Measurements from ENCODE around the gene HOXB8. TPM values are rescaled to one million over a fixed set of nuclear protein-coding genes. Genes with fewer than 3 reads are reported as not detected.

The HOXB8 gene
- polyA plus RNA-seq, 1 donor from 2014 or later = not detected

DNA sequence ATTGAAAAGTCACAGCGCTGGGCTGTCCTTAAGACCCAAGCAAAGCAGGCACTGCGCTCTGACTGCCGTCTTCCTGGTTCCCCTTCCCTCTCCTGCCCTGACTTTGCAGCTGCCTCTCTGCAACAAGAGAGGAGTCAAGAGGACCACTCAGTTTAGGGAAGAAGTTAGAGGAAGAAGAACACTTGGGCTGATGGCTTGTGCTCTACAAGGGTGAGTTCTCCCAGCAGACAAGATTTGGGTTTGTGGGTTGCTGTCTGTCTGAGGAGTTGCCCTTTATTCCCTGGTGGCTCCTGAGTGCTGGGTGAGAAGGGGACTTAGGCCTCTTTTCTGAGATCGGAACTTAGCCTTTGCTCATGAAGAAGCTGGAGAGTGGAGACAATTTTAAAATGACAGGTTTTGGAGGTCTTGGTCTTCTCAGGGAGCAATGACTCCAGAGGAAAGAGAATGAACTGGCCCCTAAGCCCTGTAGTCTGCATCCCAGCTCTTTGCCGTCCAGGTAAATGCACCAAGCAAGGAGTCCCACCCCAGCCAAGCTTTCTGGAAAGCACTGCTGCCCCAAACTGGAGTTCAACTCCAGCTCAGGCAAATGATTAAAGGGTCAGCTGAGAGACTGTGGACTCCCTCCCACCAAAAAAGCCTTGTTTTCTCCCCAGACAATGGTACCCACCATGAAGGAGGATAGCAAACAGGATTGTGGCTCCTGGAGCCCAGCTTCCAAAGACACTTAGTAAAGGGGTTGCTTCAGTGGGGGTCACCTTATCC is 13.7 kb upstream of the HOXB8 start:
- no peak overlapping the region for H3K9ac ChIP-seq (ENCODE audit: low read length)
- no peak overlapping the region for H3K27ac ChIP-seq (ENCODE audit: low read length)
- no peaks in the 10 kb centered on the region for H3K9me2 ChIP-seq (ENCODE audit: insufficient read depth, low read length)
- H3F3A ChIP-seq (ENCODE audit: insufficient read depth, low read length, poor library complexity, severe bottlenecking) = no peaks in the 10 kb centered on the region
- no peaks in the 10 kb centered on the region for H3K79me2 ChIP-seq (replicated peaks; ENCODE audit: insufficient read depth, low read length)
- H4K20me1 ChIP-seq (ENCODE audit: insufficient read depth) = no peaks in the 10 kb centered on the region
- H2AFZ ChIP-seq (ENCODE audit: low read depth, low read length) = no peak overlapping the region
- H3K36me3 ChIP-seq (ENCODE audit: insufficient read depth, low read length) = no peaks in the 10 kb centered on the region
- H3K4me3 ChIP-seq (ENCODE audit: low read length) = no peak overlapping the region
- no peak overlapping the region for H3K4me2 ChIP-seq (ENCODE audit: low read length)
- no peaks in the 10 kb centered on the region for H3K9me3 ChIP-seq (ENCODE audit: low read length)
- peaks cover 100% of the 10 kb centered on the region for H3K27me3 ChIP-seq (ENCODE audit: insufficient read depth, low read depth, low read length)
- TF ChIP-seq TAF1 (IDR thresholded peaks at IDR 0.05; ENCODE audit: low read depth) = no peak
- no peak for TF ChIP-seq SMC3 (conservative IDR thresholded peaks at IDR 0.05; ENCODE audit: poor library complexity)
- TF ChIP-seq POLR2AphosphoS5 (IDR thresholded peaks at IDR 0.05) = no peak
- no peak for TF ChIP-seq RAD21 (conservative IDR thresholded peaks at IDR 0.05)

DNA sequence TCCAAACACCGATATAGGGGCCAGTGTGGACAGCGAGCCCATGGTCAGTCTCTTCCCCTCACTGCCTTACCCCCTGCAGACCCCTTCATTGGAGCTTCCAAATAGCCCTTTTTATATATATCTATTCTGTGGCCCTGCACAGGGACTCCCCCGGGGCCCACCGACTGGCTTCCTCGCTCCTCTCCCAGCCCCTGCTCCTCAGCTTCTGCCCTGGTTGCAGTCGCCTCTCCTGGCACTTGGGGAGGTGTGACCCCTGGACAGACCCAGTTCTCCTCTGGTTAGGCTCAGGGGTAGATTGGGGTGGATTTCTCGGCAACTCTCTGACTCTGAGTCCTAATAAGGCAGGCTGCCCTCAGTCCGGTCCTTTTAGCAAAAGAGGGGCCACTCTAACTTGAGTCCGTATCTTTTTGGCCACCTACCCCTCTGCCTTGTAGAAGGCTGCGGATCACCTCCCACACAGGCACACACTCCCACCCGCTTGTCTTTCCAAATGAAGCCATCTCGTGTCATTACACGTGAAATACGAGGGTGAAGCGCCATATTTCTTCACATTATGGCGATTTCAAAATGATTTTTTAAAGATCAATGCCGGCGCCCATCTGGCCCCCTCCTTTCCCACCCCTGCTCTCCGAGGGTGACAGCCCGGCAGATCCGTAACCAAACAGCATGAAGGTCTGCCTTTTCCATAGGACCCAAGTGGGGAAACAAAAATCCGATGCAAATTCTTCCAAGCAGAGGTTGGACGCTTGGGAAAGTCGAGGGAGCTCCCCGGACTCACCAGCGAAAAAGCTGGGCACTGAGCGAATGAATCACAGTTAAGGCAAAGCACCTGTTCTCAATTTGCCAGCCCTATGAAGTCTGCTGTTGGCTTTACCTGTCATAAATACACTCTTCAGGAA is 12.8 kb upstream of the HOXB8 start:
- H3K9me3 ChIP-seq (ENCODE audit: low read length) = peaks cover 4% of the 10 kb centered on the region
- H3K79me2 ChIP-seq (replicated peaks; ENCODE audit: insufficient read depth, low read length) = no peaks in the 10 kb centered on the region
- no peak overlapping the region for H2AFZ ChIP-seq (ENCODE audit: low read depth, low read length)
- peaks cover 100% of the 10 kb centered on the region for H3K27me3 ChIP-seq (ENCODE audit: insufficient read depth, low read depth, low read length)
- no peak overlapping the region for H3K27ac ChIP-seq (ENCODE audit: low read length)
- H3K4me3 ChIP-seq (ENCODE audit: low read length) = no peak overlapping the region
- H3K36me3 ChIP-seq (ENCODE audit: insufficient read depth, low read length) = no peaks in the 10 kb centered on the region
- no peaks in the 10 kb centered on the region for H3F3A ChIP-seq (ENCODE audit: insufficient read depth, low read length, poor library complexity, severe bottlenecking)
- no peak overlapping the region for H3K4me2 ChIP-seq (ENCODE audit: low read length)
- H3K9ac ChIP-seq (ENCODE audit: low read length) = no peak overlapping the region
- no peaks in the 10 kb centered on the region for H4K20me1 ChIP-seq (ENCODE audit: insufficient read depth)
- TF ChIP-seq TAF1 (IDR thresholded peaks at IDR 0.05; ENCODE audit: low read depth) = no peak
- TF ChIP-seq MXI1 (conservative IDR thresholded peaks at IDR 0.05; ENCODE audit: poor library complexity, severe bottlenecking) = no peak
- no peak for TF ChIP-seq POLR2AphosphoS5 (IDR thresholded peaks at IDR 0.05)
- TF ChIP-seq, protein P1, sequence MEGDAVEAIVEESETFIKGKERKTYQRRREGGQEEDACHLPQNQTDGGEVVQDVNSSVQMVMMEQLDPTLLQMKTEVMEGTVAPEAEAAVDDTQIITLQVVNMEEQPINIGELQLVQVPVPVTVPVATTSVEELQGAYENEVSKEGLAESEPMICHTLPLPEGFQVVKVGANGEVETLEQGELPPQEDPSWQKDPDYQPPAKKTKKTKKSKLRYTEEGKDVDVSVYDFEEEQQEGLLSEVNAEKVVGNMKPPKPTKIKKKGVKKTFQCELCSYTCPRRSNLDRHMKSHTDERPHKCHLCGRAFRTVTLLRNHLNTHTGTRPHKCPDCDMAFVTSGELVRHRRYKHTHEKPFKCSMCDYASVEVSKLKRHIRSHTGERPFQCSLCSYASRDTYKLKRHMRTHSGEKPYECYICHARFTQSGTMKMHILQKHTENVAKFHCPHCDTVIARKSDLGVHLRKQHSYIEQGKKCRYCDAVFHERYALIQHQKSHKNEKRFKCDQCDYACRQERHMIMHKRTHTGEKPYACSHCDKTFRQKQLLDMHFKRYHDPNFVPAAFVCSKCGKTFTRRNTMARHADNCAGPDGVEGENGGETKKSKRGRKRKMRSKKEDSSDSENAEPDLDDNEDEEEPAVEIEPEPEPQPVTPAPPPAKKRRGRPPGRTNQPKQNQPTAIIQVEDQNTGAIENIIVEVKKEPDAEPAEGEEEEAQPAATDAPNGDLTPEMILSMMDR (IDR thresholded peaks at IDR 0.05; ENCODE audit: poor library complexity, severe bottlenecking) = no peak
- TF ChIP-seq, protein P2, sequence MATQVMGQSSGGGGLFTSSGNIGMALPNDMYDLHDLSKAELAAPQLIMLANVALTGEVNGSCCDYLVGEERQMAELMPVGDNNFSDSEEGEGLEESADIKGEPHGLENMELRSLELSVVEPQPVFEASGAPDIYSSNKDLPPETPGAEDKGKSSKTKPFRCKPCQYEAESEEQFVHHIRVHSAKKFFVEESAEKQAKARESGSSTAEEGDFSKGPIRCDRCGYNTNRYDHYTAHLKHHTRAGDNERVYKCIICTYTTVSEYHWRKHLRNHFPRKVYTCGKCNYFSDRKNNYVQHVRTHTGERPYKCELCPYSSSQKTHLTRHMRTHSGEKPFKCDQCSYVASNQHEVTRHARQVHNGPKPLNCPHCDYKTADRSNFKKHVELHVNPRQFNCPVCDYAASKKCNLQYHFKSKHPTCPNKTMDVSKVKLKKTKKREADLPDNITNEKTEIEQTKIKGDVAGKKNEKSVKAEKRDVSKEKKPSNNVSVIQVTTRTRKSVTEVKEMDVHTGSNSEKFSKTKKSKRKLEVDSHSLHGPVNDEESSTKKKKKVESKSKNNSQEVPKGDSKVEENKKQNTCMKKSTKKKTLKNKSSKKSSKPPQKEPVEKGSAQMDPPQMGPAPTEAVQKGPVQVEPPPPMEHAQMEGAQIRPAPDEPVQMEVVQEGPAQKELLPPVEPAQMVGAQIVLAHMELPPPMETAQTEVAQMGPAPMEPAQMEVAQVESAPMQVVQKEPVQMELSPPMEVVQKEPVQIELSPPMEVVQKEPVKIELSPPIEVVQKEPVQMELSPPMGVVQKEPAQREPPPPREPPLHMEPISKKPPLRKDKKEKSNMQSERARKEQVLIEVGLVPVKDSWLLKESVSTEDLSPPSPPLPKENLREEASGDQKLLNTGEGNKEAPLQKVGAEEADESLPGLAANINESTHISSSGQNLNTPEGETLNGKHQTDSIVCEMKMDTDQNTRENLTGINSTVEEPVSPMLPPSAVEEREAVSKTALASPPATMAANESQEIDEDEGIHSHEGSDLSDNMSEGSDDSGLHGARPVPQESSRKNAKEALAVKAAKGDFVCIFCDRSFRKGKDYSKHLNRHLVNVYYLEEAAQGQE (IDR thresholded peaks at IDR 0.05; ENCODE audit: borderline replicate concordance) = no peak
- H3K9me2 ChIP-seq (ENCODE audit: insufficient read depth, low read length) = no peaks in the 10 kb centered on the region

Measured in neural cell (in vitro differentiated cells).